ENCODE results near the gene PNMA1.

Gene PNMA1

DNA sequence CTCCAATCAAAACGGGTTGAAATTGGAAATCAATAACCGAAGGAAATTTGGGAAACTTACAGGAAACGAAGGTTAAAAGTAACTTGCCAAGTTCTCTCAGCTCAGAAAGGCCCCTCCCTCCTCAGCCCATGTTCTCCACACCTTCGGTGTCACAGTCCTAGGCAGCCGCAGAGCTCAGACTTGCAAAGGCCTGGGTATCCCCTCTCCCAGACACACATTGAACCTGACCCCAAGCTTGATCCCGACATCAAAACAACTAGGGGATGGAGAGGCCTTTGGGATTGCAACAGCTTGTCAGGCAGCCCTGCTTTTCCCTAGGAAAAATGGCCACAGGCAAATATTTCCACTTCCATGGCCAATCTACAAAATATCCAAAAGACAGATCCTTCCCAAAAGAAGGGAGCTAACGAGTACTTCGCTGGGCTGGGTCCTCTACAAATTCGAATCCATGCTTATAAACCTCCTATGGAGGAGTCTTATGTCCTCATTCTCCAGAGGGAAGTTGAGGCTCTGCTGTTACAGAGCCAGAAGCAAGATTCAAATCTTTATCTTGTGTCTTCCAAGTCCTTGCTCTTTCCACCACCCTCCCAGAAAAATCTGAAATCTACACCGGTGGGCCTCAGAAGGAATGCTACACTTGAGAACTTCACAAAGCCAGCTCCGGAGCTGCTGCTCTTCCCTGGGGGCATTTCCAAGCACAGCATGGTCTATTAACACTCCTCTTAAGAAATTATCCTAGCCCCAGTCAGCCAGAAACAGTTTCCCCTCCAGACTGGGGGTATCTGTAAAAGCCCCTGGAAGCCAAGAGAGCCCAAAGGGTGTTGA lies 35.7 kb upstream of the PNMA1 start:
- no peak for DNase-seq

DNA sequence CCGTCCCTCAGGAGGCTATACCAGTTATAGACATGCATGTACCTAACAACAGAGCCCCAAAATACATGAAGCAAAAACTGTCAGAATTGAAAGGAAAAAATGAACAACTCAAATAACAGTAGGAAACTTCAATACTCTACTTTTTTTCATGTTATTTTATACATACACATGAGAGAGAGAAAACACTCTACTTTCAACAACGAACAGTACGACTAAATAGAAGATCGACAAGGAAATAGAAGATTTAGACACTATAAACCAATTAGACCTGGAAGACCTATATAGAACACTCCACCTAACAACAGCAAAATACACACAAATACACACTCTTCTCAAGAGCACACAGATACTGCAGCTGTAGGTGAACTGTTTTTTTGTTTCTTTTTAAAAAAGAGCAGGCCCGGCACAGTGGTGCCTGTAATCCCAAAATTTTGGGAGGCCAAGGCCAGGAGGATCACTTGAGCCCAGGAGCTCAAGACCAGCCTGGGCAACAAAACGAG lies 34.7 kb upstream of the PNMA1 start:
- no peak for DNase-seq

DNA sequence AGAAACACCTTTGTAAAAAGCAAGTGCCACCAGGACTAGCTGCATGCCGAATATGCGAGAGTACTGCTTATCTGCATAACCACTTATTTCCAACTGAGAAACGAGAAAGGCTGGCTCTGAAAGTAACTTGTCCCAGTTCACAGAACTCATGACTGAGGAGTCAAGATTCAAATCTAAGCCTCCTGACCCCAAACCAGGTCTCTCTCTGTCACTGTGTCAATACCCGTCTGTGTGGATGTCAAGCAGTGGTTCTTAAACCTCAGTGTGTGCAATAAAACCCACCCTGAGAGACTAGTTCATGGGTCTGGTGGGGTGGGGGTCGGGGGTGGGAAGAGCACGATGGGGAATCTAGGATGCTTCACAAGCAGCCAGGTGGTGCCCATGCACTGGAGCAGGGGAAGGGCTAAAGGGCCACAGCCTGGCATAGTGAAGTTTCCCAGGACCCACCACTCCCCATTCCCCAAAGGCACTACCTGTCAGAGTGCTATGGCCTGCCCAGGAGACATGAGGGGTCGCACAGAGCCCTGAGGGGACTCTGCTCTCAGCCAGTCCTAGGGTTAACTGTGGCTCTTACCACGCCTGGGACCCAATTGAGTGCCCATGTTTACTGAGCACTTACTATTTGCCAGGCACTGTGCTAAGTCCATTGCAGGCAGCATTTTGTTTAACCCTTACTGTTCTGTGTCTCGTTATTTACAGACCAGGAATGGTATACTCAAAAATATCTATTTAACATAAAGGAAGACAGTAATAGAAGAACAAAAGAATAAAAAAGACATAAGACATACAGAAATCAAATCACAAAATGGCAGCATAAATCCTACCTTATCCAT lies 33.4 kb upstream of the PNMA1 start:
- no peak for DNase-seq

DNA sequence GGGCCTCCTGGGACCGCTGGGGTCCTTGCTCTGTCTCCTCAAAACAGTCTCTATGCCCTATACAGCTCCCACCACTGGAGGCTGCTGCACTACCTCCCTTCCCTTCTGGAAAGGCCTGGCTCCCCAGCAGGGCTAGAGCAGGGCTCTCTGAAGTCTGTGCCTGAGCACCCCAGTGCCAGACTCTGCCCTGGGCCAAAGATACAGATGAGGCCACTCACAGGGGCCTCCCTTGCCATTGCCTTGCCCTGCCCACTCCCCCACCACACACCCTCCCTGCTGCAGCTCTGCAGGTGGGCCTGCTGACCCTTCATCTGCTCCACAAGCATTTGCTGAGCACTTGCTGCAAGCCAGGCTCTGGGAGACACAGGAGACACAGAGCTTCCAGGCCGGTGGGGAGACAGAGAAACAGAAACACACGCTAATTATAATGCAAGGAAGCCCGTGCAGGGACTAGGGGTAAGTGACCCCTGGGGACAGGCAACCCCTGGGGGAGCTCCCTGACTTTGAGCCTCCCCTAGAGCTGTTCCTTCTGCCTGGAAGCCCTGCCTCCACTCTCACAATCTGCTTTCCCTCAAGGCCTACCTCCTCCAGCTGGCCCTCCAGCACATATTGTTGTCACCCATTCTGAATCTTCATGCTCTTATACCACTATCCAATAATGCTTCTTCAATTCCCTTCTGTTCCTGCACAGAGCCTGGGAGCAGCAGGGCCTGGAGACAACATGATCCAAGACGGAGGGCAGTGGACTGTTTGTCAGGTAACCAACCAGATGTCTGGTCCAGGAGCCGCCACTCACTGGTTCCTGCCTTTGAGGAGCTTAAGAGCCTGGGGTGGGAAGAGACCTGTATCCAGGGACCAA lies 32.6 kb upstream of the PNMA1 start:
- no peak for DNase-seq

DNA sequence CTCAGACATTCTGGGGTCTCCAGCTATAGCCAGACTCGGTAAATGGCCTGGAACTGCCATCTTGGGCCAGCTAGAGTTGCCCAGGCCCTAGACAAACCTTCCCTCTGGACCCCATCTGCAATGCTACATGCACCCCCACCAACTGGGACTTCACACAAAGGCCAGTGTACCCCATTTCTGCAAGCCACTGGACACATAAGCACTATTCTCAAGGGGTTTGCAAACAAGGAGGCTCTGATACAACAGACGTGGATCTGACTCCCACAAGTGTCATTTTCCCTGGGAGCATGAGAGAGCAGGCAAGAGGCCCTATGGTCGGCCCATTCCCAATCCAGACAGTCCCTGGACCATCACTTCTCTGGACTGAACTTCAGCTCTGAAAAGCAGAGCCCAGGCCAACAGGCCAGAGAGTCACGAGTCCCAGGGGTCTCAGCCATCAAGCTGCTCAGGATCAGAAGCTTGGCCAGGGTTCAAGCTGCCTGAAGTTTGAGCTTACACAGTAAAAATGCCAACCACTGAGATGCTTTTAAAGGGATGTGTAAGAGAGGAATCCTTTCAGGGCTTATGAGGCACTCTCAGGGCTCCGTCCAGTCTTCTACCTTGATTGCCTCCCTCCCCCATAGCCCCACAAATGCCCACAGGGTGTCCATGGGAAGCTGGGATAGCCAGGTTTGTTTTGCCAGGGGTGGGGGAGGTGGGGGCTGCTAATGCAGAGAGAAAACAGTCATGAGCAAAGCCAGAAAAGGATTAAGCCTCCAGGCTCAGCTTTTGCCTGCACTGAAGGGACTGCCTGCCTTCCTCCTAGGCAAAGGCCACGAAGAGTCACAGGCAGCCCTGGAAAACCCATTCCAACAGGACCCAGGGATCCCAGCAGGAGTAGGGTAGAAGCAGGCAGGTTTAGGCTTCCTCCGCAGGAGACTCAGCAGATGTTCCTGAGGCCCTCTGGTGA lies 31.7 kb upstream of the PNMA1 start:
- DNase-seq: no peak

DNA sequence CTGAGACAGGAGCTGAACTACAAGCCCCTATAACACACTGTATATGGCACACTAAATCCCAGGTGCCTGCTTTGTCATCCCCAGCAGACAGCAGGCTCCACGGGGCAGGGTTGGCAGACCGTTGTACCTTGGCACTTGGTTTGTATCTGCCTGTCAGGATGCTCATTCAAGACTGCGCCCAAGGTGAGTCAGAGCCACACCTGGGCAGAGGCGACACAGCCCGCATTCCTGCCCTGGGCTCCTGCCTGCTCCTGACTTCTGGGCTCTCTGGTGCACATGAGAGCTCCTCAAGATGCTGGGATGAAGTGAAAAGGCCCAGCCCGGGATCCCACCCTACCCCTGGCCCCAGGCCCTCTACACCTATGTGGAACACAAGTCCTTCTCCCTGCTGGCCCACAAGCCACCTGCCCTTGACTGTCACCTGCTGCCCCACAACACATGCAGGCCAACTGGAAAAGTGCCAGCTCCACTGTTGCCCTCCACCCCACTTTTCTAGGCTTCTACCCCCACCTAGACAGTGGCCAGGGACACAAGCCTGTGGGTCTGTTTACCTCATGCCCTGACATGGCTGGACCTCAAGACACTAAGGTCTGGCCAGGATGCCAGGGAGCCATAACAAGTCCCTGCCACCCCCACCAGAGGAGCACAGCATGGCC lies 30.8 kb upstream of the PNMA1 start:
- DNase-seq: no peak

DNA sequence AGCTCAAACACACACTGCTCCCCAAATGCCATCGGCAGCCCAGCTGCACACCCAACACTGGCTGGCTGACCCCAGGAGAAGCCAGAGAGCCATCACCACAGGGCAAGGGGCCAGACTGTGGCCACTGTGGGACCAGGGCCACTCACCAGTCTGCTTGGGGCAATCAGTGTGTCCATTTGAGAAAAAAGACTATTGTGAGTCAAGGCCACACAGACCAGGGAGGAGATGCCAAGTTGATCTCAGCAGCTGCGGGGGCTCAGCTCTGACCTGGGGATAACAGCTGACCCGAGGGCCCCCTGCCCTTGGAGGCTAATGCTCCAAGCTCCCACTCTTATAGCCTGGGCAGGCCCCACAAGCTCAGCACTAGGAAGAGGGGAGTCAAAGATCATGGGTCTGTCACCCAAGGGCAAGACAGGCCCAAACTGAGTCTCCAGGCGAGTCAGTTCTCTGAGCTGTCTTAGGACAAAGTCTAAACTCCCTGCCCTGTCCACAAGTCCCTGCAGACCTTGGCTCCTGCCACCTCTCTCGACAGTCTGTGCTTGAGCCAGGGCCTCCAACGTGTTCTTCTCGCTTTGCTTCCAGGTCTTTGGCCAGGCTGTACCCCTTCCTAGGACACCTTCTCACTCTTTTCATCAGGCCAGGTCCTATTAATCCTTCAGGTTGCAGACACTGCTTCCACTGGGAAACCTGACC lies 30.1 kb upstream of the PNMA1 start:
- DNase-seq: no peak

DNA sequence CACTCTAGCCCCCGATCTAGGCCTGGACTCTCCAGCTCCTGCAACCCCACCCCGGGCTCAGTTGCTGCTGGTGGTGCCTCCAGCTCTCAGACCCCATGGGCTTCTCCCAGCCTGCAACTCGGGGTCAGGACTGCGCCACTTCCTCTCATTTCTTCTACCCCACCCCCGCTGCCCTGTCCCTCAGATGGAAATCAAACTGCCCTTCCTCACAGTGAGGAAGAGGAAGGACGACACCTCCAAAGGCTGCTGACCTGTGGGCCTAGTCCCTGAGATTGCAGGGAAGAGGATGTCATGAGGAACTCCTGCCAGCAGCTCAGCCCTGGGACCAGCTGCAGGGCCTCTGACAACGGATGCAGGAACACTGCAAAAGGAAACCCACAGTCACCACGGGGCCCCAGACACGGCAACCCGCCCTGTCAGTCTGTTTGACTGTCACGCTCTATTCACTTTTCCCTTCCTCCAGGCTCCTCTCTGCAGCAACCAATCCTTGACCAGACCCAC lies 29.3 kb upstream of the PNMA1 start:
- no peak for DNase-seq

DNA sequence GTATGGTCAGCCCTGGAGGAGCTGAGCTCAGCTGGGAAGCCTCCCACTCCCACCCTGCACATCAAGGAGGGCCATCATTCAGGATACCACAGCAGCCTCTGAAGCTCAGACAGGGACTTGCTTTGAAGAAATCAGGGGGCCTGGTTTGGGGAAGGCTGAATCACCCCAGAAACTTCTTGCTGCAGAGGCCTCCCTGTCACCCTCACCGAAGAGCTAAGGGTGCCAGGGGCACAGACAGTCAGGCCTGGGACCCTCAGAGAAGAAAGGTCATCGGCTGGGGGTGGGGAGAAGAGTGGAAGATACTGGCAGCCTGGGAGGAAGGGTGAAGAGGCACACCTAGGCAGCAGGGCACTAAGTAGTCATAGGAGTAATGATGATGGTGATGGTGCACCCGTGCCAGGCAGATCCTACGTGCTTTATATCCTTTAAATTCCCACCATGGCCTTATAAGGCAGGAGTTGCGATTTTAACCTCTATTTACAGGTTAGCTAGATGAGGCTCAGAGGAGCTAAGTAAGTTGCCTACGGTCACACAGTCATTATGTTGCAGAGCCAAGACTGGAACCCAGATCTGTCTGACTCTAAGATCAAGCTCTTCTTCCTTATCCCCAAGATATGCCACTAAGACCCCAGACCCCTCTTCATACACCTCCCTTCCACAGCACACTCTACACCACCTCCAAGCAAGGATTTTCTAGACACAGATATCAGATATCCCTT lies 28.5 kb upstream of the PNMA1 start:
- no peak for DNase-seq

DNA sequence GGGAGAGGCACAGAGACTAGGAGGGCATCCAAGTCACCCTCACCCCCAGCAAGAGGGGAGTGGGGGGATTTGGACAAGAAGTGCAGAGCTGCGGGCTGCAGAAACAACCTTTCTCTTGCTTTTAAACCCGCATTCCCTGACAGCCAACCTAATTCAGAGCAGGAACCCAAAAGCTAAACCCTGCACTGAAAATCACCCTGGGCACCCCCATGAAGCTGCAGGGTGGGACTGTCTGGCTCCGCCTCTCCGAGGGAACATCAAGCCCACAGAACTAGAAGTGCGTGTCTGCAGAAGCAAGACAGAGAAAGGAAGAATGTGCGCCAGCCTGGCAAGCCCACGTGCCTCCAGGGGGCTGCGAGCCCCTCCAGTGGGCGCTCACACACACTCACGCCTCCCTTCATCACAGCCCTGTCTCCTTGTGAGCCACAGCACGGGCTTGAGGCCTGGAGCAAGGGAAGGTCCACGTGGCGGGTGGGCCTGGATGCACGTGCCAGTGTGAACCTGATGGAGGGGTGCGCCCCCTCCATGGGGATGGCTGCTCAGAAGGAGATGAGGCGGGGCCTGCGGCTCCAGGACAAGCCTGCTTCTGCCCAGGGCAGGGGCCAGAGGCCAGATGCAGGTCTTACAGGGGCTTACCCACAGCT lies 27.8 kb upstream of the PNMA1 start:
- no peak for DNase-seq

DNA sequence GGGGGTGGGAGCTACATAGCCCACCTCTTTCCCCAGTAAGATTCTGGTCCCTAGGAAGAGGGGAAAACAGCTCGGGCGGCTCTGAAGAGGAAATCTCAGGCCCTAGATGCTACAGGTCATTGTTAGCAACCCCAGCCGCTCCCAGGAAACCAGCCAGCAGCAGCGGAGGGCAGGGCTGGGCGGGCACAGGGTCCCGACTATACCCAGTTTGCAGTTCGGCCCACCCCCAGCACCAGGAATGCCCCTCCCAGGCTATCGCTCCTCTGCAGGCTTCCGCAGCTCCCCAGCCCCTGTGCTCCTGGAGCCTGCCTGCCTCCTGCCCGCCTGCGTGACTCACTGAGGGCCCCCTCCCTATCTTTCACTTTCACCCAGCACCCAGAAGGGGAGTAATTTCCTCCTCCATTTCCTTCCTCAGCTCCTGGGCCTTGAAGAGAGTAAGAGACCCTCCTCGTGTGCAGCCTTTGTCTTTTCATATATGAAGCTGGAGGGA lies 27.2 kb upstream of the PNMA1 start:
- DNase-seq: peak; percentile 69

DNA sequence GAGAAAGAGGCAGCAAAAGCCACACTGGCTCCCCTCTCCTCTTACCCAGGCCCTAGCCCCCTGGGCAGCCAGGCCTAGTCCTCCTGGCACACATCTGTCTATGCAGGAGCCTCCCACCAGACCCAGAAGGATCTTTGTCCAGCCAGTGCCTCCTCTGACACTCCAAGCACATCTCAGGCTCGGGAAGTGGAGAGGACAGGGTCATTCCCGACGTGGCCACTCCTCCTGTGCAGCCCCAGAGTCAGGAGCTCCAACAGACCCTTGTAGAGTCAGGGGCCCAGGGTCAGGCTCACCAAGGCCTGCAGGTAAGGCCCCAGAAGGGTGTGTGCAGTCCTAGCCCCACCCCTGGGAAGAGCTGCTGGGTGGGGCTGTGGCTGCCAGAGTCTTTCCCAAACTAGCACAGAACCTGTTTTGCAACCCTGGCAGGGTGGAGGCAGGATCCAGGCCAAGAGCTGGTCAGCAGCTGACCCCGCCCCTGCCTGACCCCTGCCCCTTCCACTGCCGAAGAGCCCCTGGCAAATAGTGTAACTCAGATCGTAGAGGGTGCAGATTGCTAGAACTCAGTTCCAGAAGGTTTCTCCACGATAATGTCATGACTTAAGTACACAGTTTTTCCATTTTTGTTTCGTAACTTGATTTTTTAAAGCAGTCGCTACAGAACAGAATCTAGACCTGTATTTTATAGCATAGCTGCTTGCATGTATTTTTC lies 26.6 kb upstream of the PNMA1 start:
- DNase-seq: peak; percentile 50

DNA sequence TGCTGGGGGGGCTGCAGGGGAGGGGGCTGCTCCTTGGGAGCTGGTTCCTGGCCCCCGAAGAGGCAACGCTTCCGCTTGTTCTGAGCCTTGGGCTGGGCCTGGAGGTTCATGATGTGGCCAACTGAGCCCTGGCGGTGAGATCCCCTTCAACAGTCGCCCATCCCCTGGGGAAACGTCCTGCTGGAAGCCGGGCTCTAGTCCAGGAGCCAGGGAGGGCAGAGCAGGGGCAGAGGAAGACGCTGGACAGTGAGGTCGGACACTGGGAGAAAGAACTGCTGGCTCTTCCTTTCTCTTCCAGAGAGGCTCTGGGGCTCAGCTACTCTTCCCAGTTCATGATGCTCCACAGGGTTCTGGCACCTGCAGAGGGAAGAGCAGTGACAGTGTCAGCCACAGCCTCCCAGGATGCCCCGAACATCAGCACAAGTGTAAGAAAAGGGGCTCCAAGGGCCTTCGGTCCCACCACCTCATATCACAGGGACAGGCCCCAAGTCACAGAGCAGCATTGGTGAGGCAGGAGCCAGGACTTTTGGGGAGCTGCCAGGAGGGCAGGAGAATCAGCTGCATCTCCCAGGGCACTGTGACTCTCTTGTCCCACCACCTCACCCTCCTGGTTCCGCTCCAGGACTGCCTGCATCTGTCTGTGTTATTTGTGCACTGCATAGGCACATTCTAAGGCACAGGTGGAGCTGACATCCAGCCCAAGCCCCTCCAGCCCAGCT lies 25.9 kb upstream of the PNMA1 start:
- no peak for DNase-seq

DNA sequence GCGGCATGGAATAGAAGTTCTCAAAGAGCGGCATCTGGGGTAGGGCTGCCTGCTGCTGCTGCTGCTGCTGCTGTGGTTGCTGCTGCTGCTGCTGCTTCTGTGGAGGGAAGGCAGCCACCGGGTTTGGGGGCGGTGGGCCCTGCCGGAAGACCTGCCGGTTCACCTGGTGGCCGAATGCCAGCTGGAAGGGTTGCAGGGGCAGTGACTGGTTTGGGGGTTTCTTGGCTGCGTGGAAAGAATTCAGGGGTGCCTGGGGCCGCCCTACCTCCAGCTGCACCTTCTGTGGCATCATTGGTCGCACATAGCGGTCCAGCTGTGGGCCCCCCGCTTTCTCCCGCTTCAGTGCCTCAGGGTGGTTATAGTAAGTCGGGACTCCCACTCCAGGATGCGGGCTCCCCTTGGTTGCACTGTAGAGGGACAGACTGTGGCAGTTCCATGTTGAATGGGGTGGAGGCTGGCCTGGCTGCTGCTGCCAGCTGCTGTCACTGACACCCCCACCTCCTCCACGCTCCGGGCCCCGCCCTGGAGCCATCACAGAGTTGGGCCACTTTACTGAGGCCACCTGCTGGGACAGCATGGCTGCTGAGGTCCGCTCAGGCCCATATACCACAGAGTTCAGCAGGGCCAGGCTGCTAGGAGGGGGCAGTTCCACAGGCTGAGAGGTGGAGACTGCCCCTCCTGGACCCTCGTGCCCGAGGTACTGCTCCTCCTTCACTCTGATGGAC lies 25.2 kb upstream of the PNMA1 start:
- DNase-seq: no peak

DNA sequence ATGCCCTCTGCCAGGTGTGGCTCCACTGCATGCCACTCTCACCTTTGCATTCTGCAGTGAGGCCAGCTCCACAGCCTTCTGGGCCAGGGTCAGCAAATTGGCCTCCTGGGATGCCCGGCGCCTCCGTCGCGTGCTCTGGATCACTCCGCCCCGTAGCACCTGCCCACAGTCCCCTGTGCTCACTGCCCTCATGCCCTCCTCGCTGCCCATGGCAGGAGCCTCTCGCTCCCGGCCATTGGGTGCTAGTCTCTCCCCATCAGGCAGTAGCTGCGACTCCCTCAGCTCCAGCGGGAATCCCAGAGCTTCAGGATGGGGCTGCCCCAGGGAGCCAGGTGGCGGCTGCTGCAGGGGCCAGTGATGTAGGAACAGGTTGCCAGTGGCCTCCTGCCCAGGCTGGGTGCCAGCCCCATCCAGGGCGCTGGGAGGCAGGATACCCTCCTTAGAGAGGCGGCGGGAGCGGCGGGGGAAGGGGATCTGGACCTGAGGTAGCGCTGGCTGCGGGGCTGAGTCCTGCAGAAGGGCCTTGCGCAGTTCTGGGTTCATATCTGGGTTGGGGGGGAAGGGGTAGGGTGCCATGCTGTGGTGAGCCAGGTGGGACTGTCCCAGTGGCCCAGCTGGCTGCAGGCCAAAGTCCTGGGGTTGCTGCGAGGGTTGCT lies 24.5 kb upstream of the PNMA1 start:
- no peak for DNase-seq

DNA sequence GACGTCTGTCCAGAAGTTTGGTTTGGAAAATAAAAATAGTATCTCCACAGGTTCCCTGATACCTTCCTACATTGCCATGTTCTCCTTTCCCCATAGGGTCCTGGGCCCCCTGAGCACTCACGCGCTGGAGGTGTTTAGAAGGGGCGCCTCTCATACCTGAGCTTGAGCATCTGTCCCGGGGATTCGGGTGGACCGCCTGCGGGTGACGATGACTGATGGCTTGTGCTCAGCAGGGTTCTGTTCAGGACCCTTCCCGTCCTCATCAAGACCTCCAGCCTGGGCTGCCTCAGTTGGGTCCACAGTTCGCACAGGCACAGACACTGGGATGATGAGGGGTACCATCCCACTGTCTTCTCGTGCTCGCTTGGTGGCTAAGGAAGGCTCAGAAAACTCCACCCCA lies 22.7 kb upstream of the PNMA1 start:
- DNase-seq: no peak

Data from DMS79 (cell line).